Right renal cortex interstitium (tissue), 3 donors: Measurements from ENCODE around the gene FCF1. TPM values are rescaled to one million over a fixed set of nuclear protein-coding genes. Genes with fewer than 3 reads are reported as not detected.

Source experiments
- DNase-seq, 3 donors: peaks; one replicate each; pipeline ENCODE4 v3.0.0-alpha.2; 2013; ENCODE audit warnings: low read depth in 3 of 3, low spot score in 2 of 3
- polyA plus RNA-seq, 3 donors: library from polyadenylated mRNA; unstranded; fragments of 120-200 nt; gene quantifications; one replicate each; pipeline ENCODE4 v1.2.1, GENCODE V29; 2013; ENCODE audit not compliant: insufficient read length in 3 of 3

Gene FCF1, protein sequence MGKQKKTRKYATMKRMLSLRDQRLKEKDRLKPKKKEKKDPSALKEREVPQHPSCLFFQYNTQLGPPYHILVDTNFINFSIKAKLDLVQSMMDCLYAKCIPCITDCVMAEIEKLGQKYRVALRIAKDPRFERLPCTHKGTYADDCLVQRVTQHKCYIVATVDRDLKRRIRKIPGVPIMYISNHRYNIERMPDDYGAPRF
- polyA plus RNA-seq = 10 to 100 TPM; 69.0 to 71.8 (median 70.4) TPM

DNA sequence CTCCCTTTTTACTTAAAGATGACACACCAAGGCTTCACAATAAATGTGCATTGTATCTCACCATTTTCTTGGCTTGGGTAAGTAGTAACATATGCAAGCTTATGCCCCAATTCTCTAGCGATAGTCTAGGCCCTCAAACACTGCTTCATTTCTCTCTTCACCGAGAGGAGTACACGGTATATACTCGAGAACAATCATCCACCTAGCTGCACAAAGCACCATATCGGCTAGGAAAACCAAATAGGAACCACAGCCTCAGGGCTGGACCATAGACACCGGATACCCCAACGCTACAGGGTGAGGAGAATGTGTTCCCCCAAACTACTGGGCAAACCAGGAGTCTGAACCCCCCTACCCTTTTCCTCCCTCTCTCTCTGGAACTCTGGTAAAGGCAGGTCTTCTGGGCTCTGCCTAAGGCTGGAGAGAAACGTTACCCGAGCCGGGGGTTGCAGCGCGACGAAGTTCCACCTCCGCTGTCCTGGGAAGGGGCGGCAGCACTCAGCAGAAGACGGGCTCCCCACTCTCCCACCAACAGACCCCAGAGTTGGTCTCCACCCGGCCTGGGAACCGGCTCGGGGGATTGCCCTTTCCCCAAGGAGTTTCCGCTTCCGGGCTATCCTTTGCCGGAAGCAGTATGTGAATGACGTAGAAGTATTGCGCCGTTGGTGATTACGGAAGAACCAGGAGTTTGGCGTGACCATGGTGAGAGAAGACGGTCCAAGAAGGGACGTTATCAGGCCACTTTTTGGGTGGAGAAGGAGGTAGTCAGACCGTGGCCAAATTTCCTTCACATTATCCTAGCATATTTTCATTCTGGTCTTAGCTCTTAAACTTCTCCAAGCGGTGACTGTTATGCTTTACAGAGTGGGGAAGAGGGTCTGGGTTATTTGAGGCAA, at the start of gene FCF1, which contains the start of gene AREL1:
FCF1 (plus strand) TSS at position 646 of the 896 bp plus-strand sequence; CDS start at position 700, 54 bp downstream.
AREL1 (minus strand) TSS at position 582 of the 896 bp plus-strand sequence. CDS start 27,465 bp downstream, outside the sequence.
- DNase-seq = peak; percentile 86 to 91 (median 90)

DNA sequence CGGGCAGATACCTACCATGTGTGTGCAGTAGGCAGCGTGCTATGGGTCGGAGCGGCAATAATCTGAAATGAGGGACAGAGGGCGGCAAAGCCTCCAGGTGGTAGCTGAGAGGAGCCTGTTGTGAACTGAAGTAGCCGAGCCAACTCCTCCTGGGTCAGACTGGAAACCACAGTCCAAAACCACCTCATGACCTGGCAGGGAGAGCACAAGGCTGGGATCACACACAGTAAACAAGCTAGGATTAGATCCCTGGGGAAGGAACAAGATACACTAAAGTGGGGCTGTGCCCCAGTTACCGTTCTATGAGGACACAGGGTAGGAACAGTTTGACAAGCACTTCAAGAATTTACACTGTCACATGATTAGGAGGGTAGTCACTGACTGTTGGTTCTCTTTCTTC, 49.1 kb upstream of the FCF1 start:
- DNase-seq = no peak

DNA sequence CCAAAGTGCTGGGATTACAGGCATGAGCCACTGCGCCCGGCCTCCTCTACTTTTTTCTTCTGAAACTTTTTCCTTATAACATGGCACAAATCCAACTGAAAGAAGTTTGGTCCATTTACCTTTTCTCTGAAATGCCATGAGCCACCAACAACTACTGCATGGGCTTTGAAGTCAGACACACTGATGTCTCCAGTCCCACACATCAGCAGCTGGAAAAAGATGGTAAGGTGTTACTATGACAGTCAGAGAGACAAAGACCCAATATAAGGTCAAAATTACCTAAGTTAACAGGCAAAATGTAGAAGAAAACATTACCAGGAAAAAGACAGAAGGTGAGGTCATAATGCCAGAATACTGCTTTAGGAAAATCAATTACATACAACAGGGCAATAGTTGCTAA, 48.2 kb upstream of the FCF1 start:
- DNase-seq = no peak

DNA sequence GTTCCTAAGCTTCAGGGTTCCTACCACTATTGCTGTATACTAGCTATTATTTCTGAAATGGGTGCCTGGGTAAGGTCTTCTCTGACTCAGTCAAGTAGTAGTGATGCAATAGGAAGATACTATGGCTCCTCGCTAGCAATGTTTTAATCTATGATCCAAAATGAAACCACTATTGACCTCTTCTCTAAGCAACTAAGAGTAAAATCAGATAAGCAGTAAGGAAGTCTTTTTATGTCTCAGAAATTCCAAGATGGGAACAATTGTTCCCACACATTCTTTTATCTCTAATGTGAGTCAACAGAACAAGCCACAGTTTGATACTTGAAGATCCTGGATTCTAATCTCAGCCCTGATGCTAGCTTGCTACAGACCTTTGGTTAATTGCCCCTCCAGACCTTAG, 45.2 kb upstream of the FCF1 start:
- no peak for DNase-seq

DNA sequence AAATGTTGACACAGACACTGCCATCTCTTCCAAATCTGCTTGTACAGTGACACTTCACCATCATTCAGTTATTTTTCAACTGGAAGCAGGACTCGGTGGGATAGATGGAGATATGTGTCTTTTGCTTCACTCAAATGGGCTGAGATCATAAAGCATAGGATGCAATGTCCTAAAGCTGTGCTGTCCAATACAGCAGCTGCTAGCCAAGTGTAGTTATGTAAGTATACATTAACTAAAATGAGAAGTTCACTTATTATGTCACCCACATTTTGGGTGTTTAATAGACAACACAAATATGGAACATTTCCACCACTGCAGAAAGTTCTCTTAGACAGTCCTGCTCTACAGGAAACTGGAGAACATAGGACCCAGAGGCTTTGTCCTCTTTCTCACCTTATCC, 43.7 kb upstream of the FCF1 start:
- DNase-seq = no peak

DNA sequence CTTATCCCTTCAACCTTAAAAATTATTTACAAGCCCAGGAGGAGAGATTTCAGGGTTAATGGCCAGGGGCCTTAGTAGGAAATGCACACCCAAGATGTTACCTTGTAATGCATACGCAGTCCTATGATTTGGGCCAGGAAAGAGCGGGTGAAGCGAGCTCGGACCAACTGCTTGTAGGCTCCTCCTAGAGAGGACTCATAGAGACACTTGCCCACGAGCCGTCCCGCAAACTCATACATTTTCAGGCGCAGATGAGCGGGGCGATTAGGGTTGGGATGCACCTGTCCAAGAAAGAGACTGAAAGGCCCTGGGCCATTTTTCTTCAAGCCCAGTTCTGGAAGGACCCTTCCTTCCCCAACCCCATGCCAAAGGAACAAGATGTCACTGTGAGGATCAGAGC, 43.1 kb upstream of the FCF1 start:
- no peak for DNase-seq

DNA sequence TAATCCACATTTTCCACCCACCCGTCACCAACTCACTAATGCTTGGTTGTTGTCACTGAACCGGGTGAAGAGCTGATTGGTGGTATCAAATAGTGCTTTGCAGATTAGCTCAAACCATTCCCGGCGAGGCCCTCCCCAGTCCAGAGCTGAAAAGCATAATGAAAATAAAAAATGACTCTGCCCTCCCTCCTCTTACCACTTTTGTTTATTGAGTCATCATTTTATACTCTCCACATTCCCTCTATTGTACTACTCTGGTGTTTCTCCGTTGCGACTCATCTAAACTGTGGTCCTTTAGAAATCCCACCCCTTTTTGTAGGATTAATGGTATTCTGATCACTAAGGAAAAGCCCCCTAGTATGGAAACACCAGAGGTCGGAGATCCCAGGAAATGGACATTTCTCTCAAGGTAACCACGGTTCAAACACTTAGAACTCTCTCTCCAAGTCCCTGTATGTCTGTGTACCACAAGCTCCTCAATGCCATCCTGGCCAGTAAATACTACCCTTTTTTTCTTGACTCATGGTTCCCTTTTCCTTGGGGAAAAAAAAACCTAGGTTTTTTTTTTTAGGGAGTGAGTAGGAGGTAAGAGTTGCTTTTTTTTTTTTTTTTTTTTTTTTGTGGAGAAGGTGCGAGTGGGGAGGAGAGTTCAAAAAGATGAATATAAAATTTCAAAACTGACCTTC, 42.1 kb upstream of the FCF1 start:
- no peak for DNase-seq

DNA sequence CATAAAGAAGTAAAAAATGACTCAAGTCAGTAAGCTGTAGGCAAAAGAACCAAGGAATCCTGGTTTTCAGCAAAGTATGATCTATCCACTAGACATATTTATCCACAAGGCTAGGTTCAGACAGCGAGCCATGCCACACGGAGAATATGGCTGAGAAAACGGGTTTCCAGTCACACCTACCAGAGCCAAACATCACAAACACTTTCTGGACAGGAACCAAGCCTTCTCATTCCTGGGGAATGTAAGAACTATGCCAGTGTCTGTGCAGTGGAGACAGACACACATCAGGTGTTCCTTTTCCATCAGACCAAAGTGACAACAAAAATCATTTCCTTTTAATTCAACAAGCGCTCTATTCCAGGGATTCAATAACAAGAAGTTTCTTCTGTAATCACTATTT, 41.2 kb upstream of the FCF1 start:
- no peak for DNase-seq

DNA sequence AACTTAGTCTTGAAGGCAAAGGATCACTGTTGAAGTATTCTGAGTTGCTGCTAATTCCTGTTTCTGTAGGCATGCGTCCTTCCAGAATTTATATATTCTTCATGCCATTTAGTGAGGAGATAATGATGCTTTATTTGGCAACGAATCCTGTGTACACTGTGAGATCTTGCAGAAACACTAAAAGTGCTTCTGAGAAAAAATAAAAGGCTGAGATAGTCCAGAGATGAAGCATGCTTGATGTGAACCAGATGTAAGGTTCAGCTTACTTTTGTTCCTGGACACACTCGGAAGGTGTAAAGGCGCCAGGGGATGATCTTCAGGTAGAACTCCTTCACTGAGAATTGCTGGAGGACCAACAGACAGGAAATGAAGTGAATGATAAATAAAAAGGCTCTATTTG, 39.2 kb upstream of the FCF1 start:
- DNase-seq = no peak

DNA sequence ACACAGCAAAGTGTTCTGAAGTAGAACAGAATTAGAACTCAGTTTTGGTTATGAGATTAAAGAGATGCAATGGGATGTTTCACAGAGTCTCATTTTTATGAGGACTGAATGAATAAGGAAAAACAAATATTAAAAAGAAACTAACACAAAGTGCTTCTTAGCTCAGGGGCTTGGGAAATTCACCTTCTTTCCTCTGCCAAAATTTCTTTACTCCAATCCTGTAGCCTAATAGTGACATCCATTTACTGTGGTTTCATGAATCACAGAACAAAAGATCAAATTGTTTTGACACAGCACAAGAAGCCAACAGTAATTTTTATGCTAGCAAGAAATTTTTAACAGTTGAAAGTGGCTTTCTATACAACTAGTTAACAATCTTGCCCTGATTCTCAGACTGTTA, 37.7 kb upstream of the FCF1 start:
- DNase-seq = no peak

DNA sequence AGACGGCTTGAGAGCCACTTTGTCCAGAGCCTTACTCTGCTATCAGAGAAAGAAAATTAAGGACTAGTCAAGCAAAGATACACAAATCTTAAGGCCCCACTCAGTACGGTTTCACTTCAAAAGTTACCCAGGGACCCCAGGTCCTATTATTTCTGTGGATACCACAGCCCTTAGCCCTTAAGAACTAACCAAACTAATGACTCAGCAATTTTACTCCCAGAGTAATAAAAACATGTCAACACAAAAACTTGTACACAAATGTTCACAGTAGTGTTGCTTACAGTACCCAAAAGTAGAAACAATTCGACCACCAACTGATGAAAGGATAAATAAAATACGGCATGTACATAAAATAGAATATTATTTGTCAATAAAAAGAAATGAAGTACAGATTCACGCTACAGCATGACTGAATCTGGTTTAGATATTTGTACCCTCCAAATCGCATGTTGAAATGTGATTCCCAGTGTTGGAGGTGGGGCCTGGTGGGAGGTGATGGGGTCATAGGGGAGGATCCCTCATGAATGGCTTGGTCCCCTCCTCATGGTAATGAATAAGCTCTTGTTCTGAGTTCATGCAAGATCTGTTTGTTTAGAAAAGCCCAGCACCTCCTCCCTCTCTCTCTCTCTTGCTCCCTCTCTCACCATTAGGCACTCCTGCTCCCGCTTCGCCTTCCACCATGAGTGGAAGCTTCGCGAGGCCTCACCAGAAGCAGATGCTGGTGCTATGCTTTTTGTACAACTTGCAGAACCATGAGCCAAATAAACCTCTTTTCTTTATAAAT, 30.6 kb upstream of the FCF1 start:
- no peak for DNase-seq

DNA sequence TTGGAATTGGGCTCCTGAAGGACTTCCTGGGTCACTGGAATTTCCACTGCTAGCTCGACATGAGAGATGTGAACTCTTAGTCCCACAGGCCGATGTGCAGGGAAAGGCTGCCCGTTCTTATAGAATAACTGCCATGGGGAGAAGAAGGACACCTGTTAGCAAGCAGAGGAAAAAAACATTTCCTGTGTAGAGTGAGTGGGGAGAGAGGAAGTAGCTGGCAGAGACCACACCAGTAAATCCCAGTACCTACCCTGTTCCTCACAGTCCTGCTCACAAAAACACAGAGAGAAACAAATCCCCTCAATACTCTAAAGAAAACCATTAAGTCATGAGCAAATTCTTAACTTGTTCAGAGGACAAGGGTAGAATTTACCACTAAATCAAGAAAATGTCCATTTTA, 29.5 kb upstream of the FCF1 start:
- DNase-seq = no peak

DNA sequence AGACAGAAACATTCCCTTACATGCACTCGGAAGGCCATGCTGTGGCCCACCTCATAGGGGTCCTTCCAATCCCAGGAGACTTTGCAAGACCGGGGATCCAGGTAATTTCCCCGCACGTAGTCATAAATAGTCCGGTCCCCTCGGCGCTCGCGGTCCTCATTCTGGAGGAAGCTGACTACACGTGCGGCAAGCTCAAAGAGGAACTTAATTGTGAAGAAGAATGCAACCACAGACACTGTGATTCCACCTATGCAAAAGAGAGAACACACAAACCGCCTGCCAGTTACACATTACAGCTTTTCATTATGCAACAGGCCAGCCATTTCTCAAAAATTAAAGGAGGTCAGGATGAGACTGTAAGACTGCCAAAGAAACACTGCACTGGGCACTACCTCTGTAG, 28.5 kb upstream of the FCF1 start:
- DNase-seq = no peak

DNA sequence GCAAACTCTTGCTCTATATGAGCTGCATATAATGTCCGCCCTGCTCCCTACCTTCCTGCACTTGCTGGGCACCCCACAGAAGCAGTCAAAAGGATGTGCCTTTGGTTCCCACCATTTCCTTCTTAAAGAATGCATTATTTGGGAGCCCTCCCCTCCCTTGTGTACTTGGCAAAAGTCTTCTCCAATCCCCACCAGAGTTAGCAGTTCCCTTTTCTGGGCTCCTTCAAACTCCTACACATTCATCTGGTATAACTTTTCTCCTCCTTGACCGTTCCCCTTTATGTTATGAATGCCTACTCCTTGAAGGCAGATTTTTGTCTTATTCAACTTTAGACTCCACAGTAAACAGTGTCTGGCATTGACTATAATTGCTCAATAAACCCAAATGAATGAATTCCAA, 27.9 kb upstream of the FCF1 start:
- no peak for DNase-seq

DNA sequence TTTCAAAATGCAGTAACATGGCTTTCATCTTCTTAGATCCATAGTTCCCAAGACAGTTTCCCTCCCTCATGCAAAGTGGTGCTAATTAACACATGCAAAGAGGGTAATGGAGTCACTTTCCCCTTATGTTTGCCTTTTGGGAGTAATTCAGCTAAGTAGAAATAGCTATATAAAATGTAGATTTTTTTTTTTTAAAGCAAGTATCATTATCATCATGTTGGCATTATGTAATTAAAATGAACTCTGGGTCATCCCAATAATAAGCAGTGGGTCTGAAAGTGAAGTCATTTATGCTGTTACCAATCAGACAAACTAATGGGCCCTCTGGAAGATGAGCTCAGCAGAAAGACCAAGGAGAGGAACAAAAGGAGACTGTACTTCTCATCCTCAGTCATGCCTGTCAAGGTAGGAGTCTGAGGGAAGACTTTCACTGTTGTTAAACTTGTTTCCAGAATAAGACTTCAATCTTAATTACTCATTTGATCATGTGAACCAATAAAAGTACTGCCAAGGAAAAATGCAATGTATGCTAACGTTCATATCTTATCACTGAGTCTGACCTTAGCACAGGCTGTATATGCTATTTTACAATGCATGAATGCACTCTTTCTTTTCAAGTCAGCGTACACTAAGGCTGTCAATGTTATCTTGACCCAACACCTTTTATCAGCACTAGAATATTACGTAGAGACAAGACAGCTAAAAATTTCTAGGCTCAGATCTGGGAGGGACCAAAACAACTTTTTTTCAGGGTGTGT, 26.8 kb upstream of the FCF1 start:
- DNase-seq = no peak

DNA sequence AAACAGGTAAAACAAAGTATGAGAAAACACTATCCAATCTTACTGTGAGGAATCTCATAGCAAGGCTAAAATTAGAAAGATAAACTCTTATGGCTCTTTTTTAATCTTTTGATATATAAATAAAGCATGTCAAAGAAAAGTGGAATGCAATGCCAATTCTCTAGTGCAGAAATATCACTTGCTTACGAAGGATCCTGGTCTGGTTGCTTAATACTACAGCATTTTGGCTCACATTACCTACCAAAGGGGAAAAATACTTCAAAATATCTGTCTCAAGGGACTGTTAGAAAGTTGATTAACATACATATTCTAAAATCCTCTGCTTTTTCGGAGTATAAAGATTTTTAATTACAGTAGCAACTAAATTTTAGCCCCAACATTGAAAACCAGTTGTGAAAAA, 21.5 kb upstream of the FCF1 start:
- DNase-seq = no peak

DNA sequence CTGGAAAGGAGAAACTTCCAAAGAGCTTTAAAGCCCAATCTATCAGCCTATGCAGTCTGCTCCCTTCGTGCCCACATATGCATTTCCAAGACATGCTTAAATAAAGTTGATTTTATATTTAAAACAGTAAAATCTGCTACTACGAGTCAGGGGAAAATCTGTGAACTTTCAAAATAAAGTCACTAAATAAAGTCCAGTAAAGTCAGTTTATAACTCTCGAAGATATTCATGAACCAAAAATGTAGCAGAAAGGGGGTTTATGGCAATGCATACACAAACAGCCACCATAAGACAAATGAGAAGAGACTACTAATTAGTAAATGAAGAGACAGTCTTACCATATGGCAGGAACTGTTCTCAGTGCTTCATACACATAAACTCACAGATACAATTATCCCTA, 19.8 kb upstream of the FCF1 start:
- no peak for DNase-seq

DNA sequence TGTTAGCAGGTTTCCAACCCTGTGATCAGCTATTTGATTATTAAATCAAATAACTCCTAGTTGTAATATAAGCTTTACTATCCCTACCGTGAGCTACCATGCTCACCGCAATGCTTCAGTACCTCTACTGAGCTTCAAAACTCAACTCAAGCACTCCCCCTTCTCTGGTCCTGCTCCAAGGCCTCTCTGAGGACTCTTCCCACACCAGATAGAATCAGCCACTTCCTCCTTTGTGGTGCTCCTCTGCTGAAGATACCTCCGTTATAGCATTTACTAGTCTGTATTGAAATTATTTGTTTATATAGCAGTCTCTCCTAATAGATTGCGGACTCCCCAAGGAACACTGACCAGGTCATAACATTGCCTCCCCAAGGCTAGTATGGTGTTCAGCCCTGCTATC, 17.5 kb upstream of the FCF1 start:
- DNase-seq = no peak

DNA sequence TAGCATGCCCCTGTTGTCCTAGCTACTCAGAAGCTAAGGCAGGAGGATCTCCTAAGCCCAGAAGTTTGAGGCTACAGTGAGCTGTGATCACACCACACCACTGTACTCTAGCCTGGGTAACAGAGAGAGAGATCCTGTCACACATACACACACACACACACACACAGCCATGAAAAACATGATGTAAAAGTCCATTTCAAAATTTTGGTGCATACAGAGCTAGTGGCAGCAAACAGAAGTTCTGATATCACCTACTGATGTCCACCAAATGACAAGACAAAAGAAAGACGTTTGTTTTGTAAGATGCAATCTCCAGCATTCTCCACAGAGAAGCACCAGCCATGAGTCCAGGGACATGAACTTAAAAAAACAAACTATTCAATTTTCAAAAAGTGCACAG, 15.9 kb upstream of the FCF1 start:
- no peak for DNase-seq

DNA sequence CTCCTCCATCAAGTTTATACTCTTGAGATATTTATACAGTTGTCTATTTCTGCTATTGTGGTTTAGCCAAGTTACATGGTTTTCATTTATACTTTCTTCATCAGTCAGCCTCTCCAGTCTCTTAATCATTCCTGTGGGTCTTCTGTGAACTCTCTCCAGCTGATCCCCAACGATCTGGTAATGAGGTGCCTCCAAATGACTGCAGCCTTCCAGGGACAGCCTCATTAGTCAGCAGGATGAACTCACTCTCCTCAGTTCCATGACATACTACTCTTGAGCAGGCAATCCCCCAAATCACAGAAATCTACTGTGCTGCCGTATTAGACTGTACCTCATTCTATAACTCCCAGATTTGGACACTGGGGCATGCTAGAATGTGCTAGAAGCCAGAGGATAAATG, 15.4 kb upstream of the FCF1 start:
- DNase-seq = no peak
